BJ (cell line): ENCODE results near the gene KRT13. TPM values are rescaled to one million over a fixed set of nuclear protein-coding genes. Genes with fewer than 3 reads are reported as not detected.

Experiments
- CTCF ChIA-PET: fragments of 350-600 bp; formaldehyde crosslinking; extraction: SDS; loops from one replicate; lab custom pipeline; 2021; ENCODE audit warnings: antibody characterized with exemption, inconsistent platforms; lab: Yijun Ruan, JAX
- POLR2A ChIA-PET: fragments of 300-600 bp; sonication (Branson Sonifier 250); formaldehyde crosslinking; extraction: SDS; loops from one replicate; lab custom pipeline; 2021; ENCODE audit warnings: antibody characterized with exemption; lab: Charles Lee
- DNase-seq: peaks from one replicate; pipeline ENCODE4 v3.0.0-alpha.2; 2011; ENCODE audit warnings: low read depth
- H3K27me3 ChIP-seq: 2 replicates; pipeline ENCODE4 v1.6.0; 2011; ENCODE audit warnings: low read length; ENCODE audit not compliant: control insufficient read depth, insufficient read depth
- H3K36me3 ChIP-seq: 2 replicates; pipeline ENCODE4 v1.5.1; 2011; ENCODE audit warnings: low read length; ENCODE audit not compliant: control insufficient read depth, insufficient read depth
- H3K4me3 ChIP-seq: 2 replicates; pipeline ENCODE4 v1.5.1; 2011; ENCODE audit warnings: low read depth, mild to moderate bottlenecking, control low read depth, low read length
- polyA plus RNA-seq: library from polyadenylated mRNA; depleted of rRNA; stranded (reverse); fragments of >200 nt; gene quantifications from 2 replicates; pipeline ENCODE4 v1.2.3, GENCODE V29; 2011
- TF ChIP-seq, protein P1 (sequence below): IDR thresholded peaks from 2 replicates; pipeline ENCODE4 v1.5.1; 2011; ENCODE audit warnings: low read depth, mild to moderate bottlenecking, control low read depth, inconsistent platforms, low read length, moderate library complexity; ENCODE audit not compliant: insufficient read depth

KRT13 gene
- polyA plus RNA-seq, 1 experiment, result 0.27 TPM

DNA sequence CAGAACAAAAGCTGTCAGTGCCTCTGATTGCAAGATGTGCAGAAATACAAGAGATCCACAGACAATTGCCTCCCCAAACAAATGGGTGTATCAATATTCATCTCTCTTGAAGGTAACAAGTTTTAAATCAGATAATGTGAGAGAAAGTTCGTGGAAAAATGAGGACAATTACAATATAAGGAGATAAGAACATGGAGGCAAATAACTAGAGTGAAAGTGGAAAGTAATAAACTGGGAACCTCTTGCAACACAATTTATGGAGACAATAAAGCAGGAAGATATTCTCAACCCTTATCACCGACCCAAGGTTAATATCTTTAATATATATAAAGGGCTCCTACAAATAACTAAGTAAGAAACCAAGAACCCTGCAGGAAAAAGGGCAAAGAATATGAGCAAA lies 36.9 kb upstream of the KRT13 start:
- no peaks in the 10 kb centered on the region for H3K27me3 ChIP-seq
- H3K4me3 ChIP-seq, result no peak overlapping the region
- TF ChIP-seq, protein P1, sequence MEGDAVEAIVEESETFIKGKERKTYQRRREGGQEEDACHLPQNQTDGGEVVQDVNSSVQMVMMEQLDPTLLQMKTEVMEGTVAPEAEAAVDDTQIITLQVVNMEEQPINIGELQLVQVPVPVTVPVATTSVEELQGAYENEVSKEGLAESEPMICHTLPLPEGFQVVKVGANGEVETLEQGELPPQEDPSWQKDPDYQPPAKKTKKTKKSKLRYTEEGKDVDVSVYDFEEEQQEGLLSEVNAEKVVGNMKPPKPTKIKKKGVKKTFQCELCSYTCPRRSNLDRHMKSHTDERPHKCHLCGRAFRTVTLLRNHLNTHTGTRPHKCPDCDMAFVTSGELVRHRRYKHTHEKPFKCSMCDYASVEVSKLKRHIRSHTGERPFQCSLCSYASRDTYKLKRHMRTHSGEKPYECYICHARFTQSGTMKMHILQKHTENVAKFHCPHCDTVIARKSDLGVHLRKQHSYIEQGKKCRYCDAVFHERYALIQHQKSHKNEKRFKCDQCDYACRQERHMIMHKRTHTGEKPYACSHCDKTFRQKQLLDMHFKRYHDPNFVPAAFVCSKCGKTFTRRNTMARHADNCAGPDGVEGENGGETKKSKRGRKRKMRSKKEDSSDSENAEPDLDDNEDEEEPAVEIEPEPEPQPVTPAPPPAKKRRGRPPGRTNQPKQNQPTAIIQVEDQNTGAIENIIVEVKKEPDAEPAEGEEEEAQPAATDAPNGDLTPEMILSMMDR, result no peak
- DNase-seq, result no peak
- CTCF ChIA-PET, result interaction anchor here (0.6 to 2.7 kb wide), 5 partner anchors 7 to 688 kb away, joined by 3 to 16 read pairs (median 4); no protein-coding TSS in a partner anchor
- POLR2A ChIA-PET, result no interaction called here
- no peaks in the 10 kb centered on the region for H3K36me3 ChIP-seq

DNA sequence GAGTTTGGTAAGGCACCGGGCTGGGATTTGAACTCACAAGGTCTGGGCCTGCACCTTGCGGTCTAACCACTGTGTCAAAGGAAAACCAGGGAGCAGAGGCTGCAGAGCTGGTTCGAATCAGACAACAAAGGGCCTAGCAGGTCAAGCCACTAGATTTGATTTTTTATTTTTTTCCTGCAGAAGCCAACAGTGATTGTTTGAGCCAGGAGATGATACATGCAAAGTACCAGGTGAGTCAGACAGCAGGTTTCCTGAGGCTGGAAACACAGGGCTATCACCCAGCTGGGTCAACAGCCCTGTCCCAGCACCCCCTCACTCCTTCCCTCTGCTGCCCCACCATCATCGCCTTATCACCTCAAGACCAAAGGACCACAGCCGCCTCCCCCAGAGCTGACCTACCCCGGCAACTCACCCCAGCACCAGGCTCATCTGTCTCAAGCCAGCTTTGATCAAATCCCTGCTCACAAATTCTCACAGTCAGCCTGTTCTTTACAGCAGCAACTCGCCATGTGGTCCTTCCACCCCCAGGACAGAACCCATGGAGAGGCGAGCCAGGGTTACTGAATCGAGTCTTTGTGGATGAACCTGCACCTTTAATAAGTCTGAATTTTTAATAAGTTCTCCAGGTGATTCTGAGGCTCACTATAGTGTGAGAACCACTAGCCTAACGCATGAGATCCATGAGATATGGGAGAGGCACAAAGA lies 35.7 kb upstream of the KRT13 start:
- Histone ChIP-seq H3K36me3 (no peaks in the 10 kb centered on the region), H3K4me3 (no peak overlapping the region), H3K27me3 (no peaks in the 10 kb centered on the region)
- CTCF ChIA-PET, result interaction anchor here (0.9 to 2.7 kb wide), 4 partner anchors 8 to 686 kb away, joined by 3 to 16 read pairs (median 6); no protein-coding TSS in a partner anchor
- TF ChIP-seq, protein P1, result no peak
- POLR2A ChIA-PET, result interaction anchor here (0.6 kb wide), 1 partner anchor 240 kb away, joined by 3 read pairs; no protein-coding TSS in a partner anchor
- DNase-seq, result no peak

DNA sequence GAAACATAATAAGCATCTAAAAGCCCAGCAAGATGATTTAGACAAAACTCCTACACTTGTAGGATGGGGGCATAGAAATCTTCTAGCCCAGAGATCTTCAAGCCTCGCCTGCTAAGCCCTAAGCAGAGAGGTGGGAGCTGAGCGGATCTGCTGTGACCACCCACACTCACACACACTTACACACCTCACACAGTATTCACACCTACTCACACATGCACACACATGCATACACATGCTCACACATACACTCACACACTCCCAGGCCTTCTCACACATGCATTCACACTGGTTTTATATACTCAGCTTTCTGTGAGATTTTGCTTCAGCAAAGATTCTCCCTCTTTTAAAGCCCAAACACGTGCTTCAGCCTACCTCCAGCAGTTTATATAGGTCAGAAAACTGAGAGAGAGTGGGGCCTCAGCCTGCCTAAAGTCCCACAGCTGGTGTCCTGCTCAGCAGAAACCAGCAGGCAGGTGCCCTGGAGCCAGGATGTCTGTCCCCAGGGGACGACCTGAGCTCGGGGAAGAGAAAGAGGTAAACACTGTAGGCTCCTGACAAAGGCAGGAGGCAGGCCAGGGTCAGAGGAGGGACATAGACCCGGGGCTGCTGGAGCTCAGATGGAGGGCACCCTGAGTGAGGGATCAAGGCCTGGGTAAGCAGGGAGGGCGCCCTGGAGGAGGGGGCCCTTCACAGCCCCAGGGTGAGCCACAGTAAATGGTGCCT lies 34.7 kb upstream of the KRT13 start:
- POLR2A ChIA-PET, result interaction anchor here (0.6 kb wide), 1 partner anchor 241 kb away, joined by 3 read pairs; no protein-coding TSS in a partner anchor
- no peaks in the 10 kb centered on the region for H3K27me3 ChIP-seq
- H3K4me3 ChIP-seq, result no peak overlapping the region
- no peaks in the 10 kb centered on the region for H3K36me3 ChIP-seq
- DNase-seq, result no peak
- CTCF ChIA-PET, result interaction anchor here (0.6 to 2.7 kb wide), 5 partner anchors 9 to 259 kb away, joined by 3 to 16 read pairs (median 4); no protein-coding TSS in a partner anchor
- TF ChIP-seq, protein P1, result no peak

DNA sequence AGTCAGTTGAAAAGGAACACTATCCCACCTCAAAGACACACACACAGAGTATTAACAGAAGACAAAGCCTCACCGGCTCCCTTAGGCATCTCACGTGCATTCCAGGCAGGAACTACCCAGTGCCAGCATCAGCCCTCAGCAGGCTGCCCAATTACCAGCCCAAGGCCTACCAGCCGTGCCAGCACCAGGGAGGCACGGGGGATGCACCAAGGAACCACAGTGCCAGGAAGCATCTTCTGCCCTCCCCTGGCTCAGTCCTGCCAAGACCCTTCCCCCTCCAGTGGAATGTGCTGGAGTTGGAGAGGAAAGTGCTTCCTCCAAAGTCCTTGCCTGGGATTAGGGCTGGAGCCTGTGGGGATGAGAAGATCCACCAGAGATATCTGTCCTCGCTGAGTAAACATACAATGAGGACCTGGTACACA lies 33.7 kb upstream of the KRT13 start:
- DNase-seq, result no peak
- CTCF ChIA-PET, result interaction anchor here (1.7 to 2.6 kb wide), 2 partner anchors 10 to 109 kb away, joined by 8 to 9 read pairs; no protein-coding TSS in a partner anchor
- POLR2A ChIA-PET, result interaction anchor here (0.6 kb wide), 1 partner anchor 9 kb away, joined by 3 read pairs; no protein-coding TSS in a partner anchor
- Histone ChIP-seq H3K27me3 (no peaks in the 10 kb centered on the region), H3K36me3 (no peaks in the 10 kb centered on the region), H3K4me3 (no peak overlapping the region)
- TF ChIP-seq, protein P1, result no peak
